NCI-H526 (cell line): ENCODE results near the gene CDC7.
A peak's percentile ranks its signal among the peaks of the same experiment; 100 is the strongest.
"Not testable (repeated sequence)": the region's sequence is repeated elsewhere in the genome, so short reads cannot be mapped to it uniquely, and the experiment has no call there.

Source experiments
- DNase-seq, 2 experiments: peaks; one replicate each; lab custom pipeline; 2025; lab: John Stamatoyannopoulos, UW

Gene CDC7

DNA sequence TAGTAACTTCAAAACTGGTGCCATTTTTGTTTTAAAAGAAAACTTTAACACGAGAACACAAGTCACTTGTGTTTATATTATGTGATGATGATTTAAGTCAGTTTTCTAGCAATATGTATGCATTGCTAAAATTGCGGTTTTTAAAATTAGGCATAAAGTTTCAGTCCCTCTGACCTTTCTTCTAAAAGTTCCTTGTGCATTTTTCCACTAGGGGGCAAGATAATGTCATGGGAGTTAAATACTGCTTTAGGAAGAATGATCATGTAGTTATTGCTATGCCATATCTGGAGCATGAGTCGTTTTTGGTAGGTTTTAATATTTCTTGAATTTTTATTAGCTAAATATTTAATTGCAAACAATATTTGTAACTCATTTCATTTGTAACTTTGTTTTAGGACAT lies 10.7 kb downstream of the CDC7 start:
- peak in 1 of 2 experiments; percentile 71 for DNase-seq

DNA sequence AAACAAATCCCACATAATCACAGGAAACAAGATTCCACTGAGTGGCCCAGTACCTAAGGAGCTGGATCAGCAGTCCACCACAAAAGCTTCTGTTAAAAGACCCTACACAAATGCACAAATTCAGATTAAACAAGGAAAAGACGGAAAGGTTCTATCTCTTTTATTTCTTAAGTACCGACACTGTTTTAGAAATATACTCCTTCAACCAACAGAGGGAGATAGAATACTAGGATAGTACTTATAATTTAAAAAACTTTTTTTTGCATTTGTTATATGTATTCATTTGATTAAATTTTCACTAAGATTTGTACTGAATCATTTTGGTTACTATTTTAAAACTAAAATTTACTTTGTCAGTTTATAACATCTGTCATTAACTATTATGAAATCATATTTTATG lies 12.5 kb downstream of the CDC7 start:
- DNase-seq, result peak in 1 of 2 experiments; percentile 5

DNA sequence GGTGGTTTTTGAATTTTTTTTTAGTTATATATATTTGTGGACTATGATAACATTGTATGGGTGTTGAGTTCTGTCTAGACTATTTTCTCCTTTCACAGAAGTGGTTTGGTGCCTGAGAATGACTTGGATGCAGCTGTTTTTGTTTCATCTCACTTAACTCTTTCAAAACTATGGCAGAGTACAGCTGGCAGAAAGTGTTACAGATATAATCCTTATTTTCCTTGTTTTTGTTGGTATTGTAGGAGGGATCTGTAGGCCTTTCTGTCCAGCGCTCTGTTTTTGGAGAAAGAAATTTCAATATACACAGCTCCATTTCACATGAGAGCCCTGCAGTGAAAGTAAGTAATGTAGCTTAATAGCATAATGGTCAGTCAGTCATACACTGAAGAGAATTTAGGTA lies 13.1 kb downstream of the CDC7 start:
- no peak for DNase-seq

DNA sequence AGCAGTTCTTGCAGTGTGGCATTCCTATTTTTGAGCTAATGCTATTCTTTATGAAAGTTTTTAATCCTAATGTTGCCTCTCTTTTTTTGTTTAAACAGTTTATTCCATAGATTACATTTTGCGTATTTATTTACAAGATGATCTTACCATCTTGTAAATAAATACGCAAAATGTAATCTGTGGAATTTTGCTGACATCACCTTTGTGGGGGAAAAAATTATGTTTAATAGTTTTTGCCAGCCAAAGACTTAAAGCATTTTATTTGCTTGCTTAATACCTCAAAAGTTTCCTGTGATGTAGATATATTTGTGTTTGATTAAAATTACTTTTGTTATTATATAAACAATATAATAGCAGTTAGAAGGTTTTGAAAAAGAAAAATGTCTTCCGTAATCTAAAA lies 15.3 kb downstream of the CDC7 start:
- no peak for DNase-seq

DNA sequence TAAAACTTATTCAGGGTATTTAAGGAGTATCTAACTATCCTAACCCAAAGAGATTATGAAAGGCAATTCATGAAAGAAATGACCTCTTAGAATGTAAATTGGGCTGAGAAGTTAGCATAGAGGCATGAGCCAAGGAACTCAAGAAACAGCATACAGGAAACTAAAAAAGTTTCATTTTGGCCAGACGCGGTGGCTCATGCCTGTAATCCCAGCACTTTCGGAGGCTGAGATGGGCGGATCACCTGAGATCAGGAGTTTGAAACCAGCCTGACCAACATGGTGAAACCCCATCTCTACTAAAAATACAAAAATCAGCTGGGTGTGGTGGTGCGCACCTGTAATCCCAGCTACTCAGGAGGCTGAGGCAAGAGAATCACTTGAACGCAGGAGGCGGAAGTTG lies 16.0 kb downstream of the CDC7 start:
- not testable (repeated sequence) for DNase-seq

DNA sequence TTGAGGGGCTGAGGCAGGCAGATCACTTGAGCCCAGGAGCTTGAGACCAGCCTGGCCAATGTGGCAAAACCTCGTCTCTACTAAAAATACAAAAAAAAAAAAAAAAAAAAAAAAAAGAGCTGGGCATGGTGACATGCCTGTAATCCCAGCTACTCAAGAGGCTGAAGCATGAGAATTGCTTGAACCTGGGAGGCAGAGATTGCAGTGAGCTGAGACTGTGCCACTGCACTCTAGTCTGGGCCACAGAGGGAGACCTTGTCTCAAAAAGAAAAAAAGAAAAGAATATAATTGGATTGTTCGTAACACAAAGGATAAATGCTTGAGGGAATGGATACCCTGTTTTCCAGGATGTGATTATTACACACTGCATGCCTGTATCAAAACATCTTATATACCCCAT lies 18.5 kb downstream of the CDC7 start:
- not testable (repeated sequence) for DNase-seq

DNA sequence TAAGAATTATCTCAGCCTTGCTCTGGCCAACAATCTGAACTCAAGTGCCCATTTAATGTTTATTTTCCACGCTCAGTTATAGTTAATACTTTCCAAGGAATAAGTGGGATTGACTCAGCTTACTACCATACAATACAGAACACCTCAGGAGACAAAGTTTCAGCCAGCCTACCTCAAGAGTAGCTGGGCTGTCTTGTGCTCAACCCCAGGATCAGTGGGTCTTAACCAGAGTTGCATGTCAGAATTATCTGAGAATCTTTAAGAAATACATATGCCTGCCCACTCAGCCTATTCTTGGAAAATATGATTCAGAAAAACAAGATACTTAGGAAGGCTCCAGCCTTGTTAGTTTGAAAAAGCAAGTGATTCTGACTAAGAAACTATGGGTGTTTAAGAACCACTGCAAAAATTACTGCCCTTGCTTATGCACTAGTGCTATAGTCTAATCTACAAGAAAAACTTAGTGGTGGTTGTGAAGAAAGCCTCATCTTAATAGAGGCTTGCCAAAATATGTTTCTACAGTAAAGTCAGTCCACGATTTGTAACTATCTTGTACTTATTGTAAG lies 20.4 kb downstream of the CDC7 start:
- no peak for DNase-seq

DNA sequence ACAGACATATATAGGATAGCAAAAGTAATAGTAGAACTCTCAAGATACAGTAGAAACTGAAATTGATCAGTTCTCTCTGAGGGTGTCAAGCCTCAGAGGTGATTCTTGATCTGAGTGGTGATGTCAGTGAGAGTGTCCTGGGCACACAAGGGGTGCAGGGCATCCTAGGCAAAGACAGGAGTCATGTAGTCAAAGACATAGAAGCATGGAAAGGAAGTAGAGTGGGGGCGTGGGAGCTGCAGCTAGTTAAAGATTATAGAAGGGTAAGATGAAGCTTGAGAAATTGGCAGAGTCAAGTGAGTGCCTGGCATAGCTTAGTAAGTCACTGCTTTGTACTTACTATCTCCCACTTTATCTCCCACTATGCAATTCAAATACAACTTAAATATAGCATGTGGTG lies 22.8 kb downstream of the CDC7 start:
- peak in 1 of 2 experiments; percentile 2 for DNase-seq

DNA sequence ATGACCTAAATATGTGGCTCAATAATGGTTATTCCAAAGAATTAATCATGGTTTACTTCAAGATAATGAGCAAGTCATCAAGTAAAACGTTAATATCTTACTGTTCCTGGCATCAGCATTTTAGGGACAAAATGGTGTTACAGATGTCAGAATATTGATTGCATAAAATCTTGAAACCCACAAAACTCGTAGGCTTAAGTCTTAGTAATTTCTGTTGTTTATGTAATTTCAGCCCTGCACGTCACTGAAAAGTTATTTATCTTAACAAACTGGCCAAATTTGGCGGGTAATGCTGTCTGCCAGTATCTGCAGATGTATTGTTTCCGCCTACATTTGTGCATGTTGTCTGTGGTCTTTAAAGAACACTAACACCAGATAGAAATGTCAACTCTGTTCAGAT lies 25.8 kb downstream of the CDC7 start:
- no peak for DNase-seq

DNA sequence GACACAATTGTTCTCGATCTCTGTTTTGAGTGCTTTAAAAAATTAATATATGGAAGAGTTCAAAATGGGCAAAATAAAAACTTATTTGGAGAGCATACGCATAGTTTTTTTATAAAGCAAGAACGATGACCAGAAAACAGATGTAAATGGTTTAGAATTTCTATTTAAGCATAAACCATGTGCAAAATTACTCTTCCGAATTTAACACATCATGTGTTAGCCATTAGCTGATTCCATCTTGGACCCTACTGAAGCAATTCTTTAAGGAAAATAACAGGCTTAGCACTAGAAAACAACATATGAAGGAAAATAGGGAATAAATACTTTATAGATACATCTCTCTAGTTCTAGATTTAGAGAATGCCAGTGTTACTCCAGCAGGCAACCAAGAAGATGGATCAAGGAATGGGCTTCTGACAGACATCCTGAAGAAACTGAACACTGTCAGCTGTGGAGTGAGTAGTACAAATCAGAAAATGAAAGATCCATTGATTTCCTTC lies 26.7 kb downstream of the CDC7 start:
- no peak for DNase-seq

DNA sequence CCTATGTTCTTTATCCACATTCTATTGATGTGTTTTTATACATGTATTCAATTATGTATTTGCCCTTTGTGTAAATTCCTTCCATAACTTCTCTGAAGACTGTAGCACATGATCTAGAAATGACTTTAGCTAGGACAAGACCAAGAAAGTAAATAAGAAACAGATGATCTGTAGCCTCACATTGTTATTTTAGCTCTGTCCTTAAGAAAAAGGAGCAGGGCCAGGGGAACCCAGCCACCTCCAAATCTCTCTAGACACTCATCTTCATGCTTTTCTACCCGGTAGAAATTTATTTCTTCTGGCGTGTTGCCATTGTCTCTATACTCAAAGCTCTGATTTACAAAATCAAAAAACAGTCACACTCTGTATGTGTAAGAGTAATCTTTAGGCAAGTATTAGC lies 27.1 kb downstream of the CDC7 start:
- DNase-seq, result no peak

DNA sequence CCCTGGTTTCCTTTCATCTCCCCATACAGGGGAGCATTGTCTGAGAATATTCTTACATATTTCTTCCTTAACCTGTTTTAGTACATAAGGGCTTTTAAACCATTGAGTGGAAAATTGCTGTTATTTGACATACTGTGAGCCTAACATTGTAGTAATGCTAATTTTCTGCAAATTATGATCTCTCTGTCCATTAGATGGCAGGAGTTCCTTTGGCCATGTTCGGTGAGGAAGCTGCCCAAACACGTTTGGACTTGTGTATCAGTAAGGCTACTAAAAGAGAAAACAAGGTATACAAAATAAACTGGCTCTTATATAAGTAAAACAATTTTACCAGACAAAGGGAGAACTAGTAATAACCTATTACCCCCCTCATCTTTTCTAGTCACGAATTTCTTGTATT lies 29.2 kb downstream of the CDC7 start:
- DNase-seq, result peak in 1 of 2 experiments; percentile 56

DNA sequence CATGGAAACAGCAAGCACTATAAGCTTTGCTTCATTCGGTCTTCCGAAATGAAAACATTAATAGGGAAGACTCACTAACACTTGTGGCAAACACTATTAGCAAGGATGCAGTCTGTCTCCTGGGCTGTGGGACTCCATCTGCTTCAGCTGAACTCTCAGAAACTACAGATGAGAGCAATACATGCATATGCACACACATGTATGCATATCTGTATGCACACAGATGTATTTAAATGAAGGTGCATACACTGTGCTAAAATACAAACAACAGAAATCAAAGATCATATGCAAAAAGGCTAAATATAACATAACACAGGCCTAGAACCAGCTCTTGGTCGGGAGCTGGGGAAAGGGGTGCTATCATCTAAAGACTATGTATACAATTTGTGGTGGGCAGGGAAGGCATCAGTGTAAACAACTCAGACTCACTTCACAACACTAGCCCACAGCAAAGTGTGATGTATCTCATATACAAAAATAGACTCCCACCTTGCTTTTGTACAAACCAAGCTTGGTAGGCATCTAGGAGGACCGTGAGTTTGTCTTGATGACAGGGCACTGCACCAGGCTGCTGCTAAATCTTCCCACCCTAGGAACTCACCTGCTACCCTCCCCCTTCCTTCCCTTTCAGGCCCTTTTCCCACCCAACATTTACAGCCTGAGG lies 32.8 kb downstream of the CDC7 start:
- peak in 1 of 2 experiments; percentile 42 for DNase-seq

DNA sequence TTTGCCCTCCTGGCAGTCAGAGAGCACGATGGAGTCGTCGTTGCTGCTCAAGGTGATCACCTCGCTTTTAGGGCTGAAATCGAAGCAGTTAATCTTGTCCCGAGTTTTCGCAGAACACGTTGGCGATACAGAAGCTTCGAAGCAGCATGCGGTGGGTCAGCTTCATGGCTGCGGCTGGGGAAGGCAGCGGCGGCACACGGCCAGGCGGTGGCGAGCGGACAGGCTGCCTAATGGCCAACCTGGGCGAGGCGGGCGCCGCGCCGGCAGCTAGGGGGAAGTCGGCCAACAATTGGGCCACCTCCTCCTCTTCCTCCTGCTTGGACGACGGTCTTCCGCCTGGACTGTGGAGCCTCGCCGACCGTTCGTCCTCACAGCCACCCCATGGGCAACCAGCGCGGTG lies 34.8 kb downstream of the CDC7 start:
- no peak for DNase-seq

DNA sequence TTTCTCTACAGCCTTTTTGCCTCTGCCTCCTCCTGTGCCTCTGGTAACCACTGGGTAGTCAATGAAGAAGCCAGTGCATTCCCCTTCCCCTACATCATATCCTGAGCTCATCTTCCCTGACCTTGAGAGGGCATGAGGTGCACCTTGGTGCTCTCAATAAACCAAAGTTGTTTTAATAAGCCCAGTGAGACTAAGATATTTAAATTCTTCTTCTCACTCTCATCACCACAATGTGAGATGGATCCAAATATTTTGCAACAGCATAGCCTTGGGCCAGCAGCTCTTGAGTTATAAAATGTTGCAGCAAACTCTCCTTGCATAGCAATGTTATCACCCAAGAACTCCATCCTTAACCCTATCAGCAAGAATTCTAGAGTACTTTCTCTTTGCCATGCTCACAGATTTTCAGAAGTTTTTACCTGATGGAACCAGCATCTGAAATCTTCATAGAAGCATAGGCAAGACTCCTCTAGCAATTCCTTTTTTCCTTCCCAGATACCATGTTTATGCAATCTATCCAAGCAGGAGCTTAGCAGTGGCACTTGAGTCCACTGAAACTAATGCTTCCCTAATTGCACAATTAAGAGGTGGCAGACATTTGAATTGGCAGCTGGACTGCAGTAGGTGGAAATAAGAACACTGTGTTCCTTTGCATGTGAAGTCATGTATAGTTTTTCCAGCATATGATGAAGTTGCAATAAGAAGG lies 36.8 kb downstream of the CDC7 start:
- DNase-seq, result no peak

DNA sequence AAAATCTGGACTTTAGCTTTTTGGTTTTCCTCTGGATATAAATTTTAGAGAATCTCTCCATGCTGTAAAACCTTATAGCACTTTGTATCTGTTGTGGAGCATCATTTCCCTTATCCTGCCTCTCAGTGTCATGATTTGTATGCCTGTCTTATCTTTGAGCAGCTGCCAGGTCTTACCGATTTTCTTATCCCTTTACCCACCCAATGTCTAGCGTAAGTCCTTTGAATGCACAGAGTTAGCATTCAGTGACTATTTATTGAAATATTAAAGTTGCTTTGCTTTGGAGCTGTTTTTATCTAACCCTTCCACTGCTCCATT lies 37.3 kb downstream of the CDC7 start:
- DNase-seq, result no peak

DNA sequence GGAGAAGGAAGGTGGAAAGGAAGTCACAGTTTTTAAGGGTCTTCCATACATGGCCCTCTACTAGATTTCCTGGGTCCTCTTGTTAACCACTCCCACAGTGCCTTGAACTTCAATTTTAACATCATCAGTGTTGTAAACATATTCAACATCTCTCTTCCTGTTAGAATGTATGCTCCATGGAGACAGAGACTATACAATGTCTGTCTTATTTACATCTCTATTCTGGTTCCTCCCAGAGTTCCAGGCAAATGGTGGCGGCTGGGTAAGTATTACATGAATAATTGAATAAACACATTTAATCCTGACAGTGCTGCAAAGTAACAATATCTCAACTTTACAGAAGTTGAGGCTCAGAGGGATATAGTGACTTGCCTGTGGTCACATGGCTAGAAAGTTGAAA lies 40.3 kb downstream of the CDC7 start:
- no peak for DNase-seq

DNA sequence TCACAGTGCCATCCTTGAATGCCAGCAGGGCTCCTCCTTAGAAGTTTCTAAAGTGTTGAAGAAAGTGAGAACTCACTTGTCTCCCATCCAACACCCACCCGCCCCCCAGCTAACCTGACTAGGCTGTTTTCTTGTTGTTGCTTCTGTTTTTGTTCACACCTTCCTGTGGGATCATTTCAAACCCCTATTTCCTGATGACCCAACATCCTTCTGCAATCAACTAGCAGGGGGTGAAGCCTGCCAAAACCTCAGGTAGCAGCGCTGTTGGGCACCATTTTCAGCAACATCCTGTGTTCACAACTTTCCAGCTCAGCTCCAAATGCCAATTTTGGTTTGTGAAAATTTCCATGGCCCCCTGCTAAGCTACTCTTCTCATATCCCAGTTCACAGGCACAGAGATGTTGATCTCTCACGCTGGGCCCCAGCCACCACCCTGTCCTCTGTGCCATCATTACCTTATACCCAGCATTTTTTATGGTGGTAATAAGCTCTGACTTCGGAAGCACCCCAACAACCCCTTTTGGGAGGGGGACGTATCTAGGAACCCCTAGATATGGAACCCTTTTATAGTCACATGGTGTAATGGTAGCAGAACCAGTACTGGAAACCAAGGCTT lies 41.4 kb downstream of the CDC7 start:
- DNase-seq, result no peak

DNA sequence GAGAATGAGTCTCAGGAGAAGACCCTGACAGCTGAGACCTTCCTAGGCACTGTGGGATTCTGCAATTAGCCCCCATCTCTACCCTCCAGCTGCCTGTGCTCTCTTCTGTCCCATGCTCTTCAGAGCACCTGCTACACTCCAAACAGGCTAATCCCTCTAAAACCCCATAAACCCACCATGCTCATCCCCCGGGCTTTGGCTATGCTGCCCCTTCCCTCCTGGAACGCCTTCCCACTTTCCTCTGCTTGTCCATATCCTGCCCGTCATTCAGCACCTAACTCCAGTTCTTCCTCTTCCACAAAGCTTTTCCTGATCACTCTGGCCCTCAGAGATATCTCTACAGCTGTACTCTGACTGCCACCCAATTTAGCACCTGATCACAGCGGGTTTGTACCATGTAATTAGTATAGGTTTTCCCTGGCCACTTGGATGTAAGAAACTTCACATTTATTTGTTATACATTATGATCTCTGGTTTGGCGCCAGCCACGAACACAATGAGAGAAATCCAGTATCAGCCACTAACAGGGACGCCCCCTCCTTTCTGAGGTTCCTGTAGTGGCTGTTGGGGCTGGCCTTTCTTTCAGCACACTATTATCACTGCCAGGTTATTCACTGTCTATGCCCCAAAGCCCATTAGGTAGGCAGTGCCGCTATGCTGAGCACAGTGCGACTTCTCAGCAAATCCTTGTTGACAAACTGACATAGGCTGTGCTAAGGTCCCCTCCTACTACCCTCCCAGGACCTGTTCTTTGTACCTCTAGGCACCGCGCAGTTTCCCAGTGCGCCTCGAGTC lies 45.1 kb downstream of the CDC7 start:
- DNase-seq, result no peak

DNA sequence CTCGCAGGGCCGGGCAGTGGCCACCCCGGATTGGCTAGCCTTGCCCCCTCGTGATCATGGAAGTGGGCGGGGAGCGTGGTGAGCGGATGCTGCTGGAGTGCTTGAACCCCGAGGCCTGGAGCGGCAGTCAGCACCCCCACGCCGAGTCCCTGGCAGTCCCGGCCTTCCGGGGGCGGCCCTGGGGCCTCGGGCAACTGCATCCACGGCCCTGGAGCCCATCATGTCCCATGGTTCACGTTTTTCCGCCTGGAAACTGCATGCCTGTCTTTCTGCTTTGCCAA lies 45.6 kb downstream of the CDC7 start:
- DNase-seq, result no peak

DNA sequence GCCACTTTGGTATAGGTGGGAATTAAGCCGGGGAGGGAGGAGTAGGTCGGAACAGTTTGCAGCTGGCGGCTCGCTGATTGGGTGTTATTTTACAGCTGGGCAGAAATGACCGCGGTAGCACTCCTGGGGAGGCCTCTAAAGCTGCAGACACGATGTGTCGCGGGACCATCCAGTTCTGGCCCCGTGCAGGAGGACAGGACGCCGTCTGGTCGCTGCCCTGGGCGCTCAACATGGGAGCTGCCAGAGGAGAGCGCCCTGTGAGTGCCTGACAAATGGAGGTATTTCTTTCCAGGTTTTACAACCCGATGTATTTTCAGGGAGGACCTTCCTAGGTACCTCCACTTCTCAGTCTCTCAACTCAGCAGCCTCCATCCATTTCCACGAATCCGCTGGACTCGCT lies 46.2 kb downstream of the CDC7 start:
- DNase-seq, result no peak

DNA sequence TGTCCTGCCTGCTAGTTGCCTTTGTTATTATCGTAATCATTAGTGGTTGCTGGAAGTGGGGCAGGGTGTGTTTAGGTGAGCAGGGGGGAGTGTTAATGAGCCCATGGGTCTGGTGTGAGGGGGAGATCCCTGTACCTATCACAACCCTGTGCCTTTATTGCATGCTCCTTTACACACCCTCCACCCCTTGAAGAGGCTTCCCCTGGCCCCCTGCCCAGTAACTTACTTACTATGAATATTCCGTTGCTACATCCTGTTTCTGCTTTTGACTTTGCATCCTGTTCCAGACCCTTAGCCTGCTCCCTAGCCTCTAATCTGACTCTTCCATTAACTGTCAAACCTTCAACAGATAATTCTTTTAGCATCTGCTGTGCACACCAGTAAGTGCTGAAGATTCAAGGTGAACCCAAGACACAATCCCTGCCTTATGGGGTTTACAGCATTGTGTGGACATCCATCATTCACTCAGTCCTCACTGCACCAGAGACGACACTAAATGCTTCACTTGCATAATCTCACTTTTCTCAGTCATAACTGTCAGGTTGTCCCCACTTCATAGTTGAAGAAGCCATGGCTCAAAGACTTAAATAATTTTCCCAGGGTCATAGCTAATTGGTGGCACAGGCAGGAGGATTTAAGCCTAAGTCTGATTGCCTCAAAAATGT lies 47.9 kb downstream of the CDC7 start:
- DNase-seq, result no peak
